Ishikawa (cell line): Measurements from ENCODE around the gene LRRC10B.

Source experiments
- CEBPB ChIP-seq: IDR thresholded peaks from 2 replicates; pipeline ENCODE4 v1.6.1; 2012
- CREB1 ChIP-seq: IDR thresholded peaks from 2 replicates; pipeline ENCODE4 v1.6.1; 2012; ENCODE audit warnings: low read depth
- EGR1 ChIP-seq: IDR thresholded peaks from 2 replicates; pipeline ENCODE4 v1.6.1; 2012
- EP300 ChIP-seq: IDR thresholded peaks from 2 replicates; pipeline ENCODE4 v1.6.1; 2012; ENCODE audit warnings: borderline replicate concordance
- FOXM1 ChIP-seq: IDR thresholded peaks from 2 replicates; pipeline ENCODE4 v1.6.1; 2012; ENCODE audit warnings: low read depth, borderline replicate concordance
- RAD21 ChIP-seq: IDR thresholded peaks from 2 replicates; pipeline ENCODE4 v1.6.1; 2012; ENCODE audit warnings: low read depth
- TAF1 ChIP-seq: IDR thresholded peaks from 2 replicates; pipeline ENCODE4 v1.6.1; 2012; ENCODE audit warnings: low read depth, mild to moderate bottlenecking
- TCF12 ChIP-seq: IDR thresholded peaks from 2 replicates; pipeline ENCODE4 v1.6.1; 2012; ENCODE audit warnings: low read depth
- TEAD4 ChIP-seq: IDR thresholded peaks from 2 replicates; pipeline ENCODE4 v1.6.1; 2012
- YY1 ChIP-seq: IDR thresholded peaks from 2 replicates; pipeline ENCODE4 v1.6.1; 2012; ENCODE audit warnings: low read depth
- ZBTB7A ChIP-seq: IDR thresholded peaks from 2 replicates; pipeline ENCODE4 v1.6.1; 2012; ENCODE audit warnings: low read depth
- TF ChIP-seq, protein P1 (sequence below): IDR thresholded peaks from 2 replicates; pipeline ENCODE4 v1.6.1; 2012
- TF ChIP-seq, protein P2 (sequence below): IDR thresholded peaks from 2 replicates; pipeline ENCODE4 v1.6.1; 2012
- TF ChIP-seq, protein P3 (sequence below): IDR thresholded peaks from 2 replicates; pipeline ENCODE4 v1.6.1; 2012; ENCODE audit warnings: low read depth, mild to moderate bottlenecking

DNA sequence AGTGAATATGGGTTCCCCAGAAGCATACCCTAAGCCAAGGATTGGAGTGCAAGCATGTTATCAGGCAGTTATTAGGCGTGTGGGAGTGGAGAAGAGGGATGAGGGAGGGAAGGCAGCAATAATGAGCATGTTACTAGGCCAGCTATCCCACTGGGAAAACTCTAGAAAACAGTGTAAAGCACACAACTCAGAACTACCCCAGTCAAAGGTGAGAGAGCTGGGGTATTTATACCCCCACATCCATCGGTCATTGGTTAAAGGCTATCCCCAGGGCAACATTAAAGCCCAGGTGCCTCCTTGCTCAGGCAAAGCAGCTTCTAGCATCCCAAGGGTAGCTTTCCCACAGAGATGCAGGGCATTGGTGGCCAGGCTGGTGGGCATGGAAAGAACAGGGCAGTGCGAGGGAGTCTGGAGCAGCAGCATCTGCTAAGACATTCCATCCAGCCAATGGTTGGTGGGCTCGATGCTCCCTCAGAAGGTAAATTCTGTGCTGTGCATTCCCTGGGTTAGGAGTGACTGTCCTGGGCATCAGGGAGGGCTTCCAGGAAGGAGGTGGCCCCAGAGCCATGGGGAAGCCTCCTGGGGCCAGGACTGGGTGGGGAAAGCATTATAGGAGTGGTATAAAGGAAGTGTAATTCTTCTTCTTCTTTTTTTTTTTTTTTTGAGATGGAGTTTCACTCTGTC, 21.1 kb upstream of the LRRC10B start:
- TF ChIP-seq TAF1 (no peak), YY1 (no peak), EP300 (no peak), ZBTB7A (no peak), CREB1 (no peak), TCF12 (no peak), RAD21 (no peak), CEBPB (no peak), FOXM1 (no peak), EGR1 (no peak), TEAD4 (no peak)
- TF ChIP-seq, protein P1, sequence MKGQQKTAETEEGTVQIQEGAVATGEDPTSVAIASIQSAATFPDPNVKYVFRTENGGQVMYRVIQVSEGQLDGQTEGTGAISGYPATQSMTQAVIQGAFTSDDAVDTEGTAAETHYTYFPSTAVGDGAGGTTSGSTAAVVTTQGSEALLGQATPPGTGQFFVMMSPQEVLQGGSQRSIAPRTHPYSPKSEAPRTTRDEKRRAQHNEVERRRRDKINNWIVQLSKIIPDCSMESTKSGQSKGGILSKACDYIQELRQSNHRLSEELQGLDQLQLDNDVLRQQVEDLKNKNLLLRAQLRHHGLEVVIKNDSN = no peak
- TF ChIP-seq, protein P2, sequence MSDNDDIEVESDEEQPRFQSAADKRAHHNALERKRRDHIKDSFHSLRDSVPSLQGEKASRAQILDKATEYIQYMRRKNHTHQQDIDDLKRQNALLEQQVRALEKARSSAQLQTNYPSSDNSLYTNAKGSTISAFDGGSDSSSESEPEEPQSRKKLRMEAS = no peak
- TF ChIP-seq, protein P3, sequence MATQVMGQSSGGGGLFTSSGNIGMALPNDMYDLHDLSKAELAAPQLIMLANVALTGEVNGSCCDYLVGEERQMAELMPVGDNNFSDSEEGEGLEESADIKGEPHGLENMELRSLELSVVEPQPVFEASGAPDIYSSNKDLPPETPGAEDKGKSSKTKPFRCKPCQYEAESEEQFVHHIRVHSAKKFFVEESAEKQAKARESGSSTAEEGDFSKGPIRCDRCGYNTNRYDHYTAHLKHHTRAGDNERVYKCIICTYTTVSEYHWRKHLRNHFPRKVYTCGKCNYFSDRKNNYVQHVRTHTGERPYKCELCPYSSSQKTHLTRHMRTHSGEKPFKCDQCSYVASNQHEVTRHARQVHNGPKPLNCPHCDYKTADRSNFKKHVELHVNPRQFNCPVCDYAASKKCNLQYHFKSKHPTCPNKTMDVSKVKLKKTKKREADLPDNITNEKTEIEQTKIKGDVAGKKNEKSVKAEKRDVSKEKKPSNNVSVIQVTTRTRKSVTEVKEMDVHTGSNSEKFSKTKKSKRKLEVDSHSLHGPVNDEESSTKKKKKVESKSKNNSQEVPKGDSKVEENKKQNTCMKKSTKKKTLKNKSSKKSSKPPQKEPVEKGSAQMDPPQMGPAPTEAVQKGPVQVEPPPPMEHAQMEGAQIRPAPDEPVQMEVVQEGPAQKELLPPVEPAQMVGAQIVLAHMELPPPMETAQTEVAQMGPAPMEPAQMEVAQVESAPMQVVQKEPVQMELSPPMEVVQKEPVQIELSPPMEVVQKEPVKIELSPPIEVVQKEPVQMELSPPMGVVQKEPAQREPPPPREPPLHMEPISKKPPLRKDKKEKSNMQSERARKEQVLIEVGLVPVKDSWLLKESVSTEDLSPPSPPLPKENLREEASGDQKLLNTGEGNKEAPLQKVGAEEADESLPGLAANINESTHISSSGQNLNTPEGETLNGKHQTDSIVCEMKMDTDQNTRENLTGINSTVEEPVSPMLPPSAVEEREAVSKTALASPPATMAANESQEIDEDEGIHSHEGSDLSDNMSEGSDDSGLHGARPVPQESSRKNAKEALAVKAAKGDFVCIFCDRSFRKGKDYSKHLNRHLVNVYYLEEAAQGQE = no peak
